GM12872 (cell line): ENCODE measurements around the gene SFXN3.

Source experiments
- CTCF ChIP-seq: IDR thresholded peaks from 3 replicates; pipeline ENCODE4 v1.5.1; 2011; ENCODE audit warnings: low read depth, mild to moderate bottlenecking, low read length, moderate library complexity; ENCODE audit not compliant: insufficient read depth

The SFXN3 gene

DNA sequence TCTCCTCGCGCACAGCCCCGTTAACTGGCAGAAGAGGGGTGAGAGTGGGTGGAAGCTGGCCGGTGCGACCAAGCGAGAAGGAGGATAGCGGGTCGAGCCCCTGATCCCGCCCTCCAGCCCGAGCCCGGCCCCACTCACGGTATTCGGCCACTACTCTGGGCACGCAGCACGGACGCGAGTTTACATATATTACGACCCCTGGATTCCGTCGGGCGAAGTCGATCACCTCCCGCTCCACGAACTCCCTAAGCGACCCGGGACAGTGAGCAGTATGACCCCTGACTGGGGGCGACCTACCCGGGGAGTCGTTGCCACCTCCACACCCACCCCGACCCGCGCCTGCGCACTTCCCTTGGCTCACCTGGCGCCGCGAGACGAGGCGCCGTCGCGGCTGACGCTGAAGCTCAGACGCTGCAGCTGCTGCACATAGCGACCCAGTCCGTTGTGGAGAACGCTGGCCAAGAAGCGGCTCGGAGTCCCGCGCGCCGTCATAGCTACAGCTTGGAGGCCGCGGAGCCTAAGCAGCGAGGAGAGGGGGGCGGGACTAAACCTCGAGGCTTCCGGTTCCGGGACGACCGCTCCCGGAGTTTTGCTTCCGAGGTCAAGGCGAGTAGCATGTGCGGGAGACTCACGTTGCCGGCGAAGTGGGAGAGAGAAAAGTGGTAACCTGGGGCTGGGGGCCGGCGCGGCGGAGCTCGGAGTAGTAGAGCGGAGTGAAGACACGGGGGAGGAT lies 43.9 kb upstream of the SFXN3 start, which contains the start of the genes MRPL43 and TWNK:
Gene MRPL43, minus strand, starts transcription at position 546 of the 733 bp plus-strand sequence. Its CDS starts 54 bp downstream, at position 492.
Gene TWNK, plus strand, starts transcription at position 592 of the 733 bp plus-strand sequence. CDS start 668 bp downstream, outside the sequence.
- no peak for TF ChIP-seq CTCF

DNA sequence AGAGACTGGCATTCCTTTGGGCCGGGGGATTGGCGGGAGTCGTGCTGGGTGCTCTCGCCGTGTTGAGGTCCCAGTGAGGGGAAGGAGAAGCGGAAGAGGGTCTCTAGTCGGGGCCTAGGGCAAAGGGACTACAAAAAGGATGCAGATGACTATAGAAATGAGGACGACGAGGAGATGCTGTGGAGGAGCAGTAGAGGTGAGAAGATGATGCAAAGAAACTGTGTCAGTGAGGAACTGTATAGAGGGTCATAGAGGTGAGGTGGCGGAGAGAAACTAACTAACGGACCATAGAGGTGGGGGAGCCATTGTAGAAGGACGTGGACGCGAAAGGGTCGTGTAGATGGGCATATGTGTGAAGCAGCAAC lies 43.4 kb upstream of the SFXN3 start:
- no peak for TF ChIP-seq CTCF

GRCh38 chr10:100988166-100988565 lies 42.9 kb upstream of the SFXN3 start:
- no peak for TF ChIP-seq CTCF

DNA sequence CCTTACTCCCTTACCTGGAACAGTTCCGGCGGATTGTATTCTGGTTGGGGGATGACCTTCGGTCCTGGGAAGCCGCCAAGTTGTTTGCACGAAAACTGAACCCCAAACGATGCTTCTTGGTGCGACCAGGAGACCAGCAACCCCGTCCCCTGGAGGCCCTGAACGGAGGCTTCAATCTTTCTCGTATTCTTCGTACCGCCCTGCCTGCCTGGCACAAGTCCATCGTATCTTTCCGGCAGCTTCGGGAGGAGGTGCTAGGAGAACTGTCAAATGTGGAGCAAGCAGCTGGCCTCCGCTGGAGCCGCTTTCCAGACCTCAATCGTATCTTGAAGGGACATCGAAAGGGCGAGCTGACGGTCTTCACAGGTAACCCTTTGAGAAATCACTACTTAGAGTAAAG lies 41.9 kb upstream of the SFXN3 start:
- no peak for TF ChIP-seq CTCF

DNA sequence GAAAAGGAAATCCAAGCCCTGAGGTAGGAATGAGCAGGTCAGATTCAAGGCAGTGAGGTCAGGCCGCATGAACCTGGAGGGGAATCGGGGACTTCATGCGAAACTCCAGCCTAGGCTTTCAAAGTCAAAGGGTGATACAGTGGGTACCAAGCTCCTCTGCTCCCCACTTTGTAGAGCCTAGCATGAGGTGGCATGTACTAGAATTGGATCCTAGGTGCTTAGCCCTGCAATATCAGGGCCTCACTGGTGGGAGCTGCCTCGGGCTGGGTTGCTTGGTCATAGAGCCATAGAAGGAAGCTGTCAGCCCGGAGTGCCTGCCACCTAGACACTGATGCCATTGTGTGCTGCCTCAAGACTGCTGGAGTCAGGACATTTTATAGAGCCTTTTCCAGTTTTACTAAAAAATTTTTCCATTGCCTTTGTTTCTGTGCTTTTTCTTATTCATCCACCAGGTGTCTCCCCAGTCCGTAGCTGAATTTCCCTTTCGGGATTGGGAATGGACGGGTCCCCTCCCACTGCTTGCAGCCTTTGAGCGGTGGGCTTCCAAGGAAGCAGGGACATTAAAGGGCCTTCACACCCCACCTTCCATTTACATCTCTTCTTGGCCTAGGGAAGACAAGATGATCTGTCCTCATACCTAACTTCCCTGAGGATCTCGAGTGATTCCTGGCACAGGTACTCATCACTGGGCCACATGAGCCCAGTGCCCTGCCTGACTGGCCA lies 36.9 kb upstream of the SFXN3 start:
- TF ChIP-seq CTCF, result 0 out of 3 replicates have a peak, but pooled peaks have one; percentile 26

GRCh38 chr10:100995181-100995580 lies 35.9 kb upstream of the SFXN3 start:
- no peak for TF ChIP-seq CTCF

DNA sequence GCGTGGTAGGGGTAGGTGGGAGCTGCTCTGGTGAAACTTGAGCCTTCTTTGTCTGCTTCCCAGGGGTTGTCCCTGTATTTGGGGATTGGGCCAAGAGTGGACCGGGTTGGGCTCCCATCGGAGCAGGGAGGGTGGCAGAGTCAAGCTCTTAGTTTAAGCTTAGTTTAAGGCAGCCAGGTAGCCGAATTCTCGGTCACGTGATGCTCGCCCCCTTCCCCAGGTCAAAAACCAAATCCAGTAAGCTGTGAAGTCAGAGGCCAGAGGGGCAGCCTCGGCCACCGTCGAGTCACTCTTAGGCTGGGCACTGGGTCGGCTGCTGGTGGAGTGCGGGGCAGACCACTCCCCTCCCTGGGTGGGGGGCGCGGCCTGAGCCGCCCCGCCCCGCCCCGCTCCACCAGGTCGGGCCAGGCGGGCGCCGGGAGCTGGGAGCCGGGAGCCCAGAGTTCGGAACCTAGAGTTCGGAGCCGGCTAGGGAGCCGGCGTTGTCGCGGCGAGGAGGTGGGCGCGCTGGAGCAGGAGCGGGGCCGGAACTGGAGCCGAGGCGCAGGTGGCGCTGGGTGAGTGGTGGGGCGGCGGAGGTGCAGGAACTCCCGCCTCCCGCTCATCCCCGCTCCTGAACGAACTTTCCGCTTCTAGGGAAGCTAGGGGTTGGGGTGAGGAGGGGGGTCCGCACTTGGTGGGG lies 34.2 kb upstream of the SFXN3 start:
- no peak for TF ChIP-seq CTCF
